Hepatocyte (in vitro differentiated cells): Measurements from ENCODE around the gene SORL1.

Source experiments
- EZH2 ChIP-seq: fragments of 200-600 bp; sonication (generic); IDR thresholded peaks from 2 replicates; pipeline ENCODE4 v1.6.1; 2016; ENCODE audit warnings: antibody characterized with exemption, mild to moderate bottlenecking, borderline replicate concordance
- EZH2phosphoT487 ChIP-seq: fragments of 200-600 bp; sonication (generic); IDR thresholded peaks from one replicate; pipeline ENCODE4 v1.6.1; 2018; ENCODE audit warnings: antibody characterized with exemption, mild to moderate bottlenecking, low read depth, moderate library complexity; ENCODE audit not compliant: unreplicated experiment, severe bottlenecking
- TF ChIP-seq, protein P1 (sequence below): fragments of 200-600 bp; sonication (generic); IDR thresholded peaks from 2 replicates; pipeline ENCODE4 v1.5.1; 2016; ENCODE audit warnings: antibody characterized with exemption, mild to moderate bottlenecking; ENCODE audit not compliant: poor library complexity

DNA sequence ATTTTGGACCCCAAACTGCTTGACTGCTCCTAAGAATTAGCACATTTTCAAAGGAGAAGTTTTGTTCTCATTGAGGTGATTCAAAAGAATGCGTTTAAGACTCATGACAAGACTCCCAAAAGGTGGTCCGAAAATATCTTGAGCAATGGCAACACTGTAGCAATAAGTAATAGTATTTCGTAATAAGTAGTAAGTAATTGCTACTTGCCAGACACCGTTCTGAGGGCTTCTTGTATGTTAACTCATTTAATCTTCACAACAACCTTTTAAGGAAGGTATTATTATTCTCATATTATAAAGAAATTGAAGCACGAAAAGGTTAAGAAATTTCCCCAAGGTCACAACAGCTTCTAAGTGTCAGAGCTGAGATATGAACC lies 184.7 kb downstream of the SORL1 start:
- TF ChIP-seq, protein P1, sequence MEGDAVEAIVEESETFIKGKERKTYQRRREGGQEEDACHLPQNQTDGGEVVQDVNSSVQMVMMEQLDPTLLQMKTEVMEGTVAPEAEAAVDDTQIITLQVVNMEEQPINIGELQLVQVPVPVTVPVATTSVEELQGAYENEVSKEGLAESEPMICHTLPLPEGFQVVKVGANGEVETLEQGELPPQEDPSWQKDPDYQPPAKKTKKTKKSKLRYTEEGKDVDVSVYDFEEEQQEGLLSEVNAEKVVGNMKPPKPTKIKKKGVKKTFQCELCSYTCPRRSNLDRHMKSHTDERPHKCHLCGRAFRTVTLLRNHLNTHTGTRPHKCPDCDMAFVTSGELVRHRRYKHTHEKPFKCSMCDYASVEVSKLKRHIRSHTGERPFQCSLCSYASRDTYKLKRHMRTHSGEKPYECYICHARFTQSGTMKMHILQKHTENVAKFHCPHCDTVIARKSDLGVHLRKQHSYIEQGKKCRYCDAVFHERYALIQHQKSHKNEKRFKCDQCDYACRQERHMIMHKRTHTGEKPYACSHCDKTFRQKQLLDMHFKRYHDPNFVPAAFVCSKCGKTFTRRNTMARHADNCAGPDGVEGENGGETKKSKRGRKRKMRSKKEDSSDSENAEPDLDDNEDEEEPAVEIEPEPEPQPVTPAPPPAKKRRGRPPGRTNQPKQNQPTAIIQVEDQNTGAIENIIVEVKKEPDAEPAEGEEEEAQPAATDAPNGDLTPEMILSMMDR: no peak
- TF ChIP-seq EZH2 (no peak), EZH2phosphoT487 (no peak)
